H9 (cell line): ENCODE data around the gene PYHIN1. TPM values are rescaled to one million over a fixed set of nuclear protein-coding genes. Genes with fewer than 3 reads are reported as not detected.

ENCODE experiments used
- DNase-seq: peaks from one replicate; pipeline ENCODE4 v3.0.0-alpha.2; 2017
- H2AFZ ChIP-seq: one replicate; pipeline ENCODE4 v1.6.1; 2013; ENCODE audit warnings: mild to moderate bottlenecking, low read length, control low read depth, moderate library complexity
- H2AK5ac ChIP-seq: 2 replicates; pipeline ENCODE4 v1.6.1; 2013; ENCODE audit warnings: low read length, control low read depth, mixed read lengths; ENCODE audit not compliant: insufficient read length
- H2BK120ac ChIP-seq: one replicate; pipeline ENCODE4 v1.6.1; 2013; ENCODE audit warnings: low read depth, mild to moderate bottlenecking, low read length, control low read depth, inconsistent platforms; ENCODE audit not compliant: poor library complexity, severe bottlenecking
- H2BK12ac ChIP-seq: 2 replicates; pipeline ENCODE4 v1.6.1; 2013; ENCODE audit warnings: low read length, control low read depth, mixed read lengths, low read depth; ENCODE audit not compliant: insufficient read length
- H2BK15ac ChIP-seq: 2 replicates; pipeline ENCODE4 v1.6.1; 2013; ENCODE audit warnings: low read depth, low read length, control low read depth
- H2BK20ac ChIP-seq: one replicate; pipeline ENCODE4 v1.6.1; 2013; ENCODE audit warnings: low read depth, mild to moderate bottlenecking, low read length, control low read depth, inconsistent platforms; ENCODE audit not compliant: poor library complexity, severe bottlenecking
- H2BK5ac ChIP-seq: 2 replicates; pipeline ENCODE4 v1.6.1; 2013; ENCODE audit warnings: low read length, control low read depth, mixed read lengths; ENCODE audit not compliant: insufficient read length
- H3K14ac ChIP-seq: 2 replicates; pipeline ENCODE4 v1.6.1; 2013; ENCODE audit warnings: low read length, control low read depth; ENCODE audit not compliant: insufficient read depth
- H3K18ac ChIP-seq: 2 replicates; pipeline ENCODE4 v1.6.1; 2013; ENCODE audit warnings: low read depth, mild to moderate bottlenecking, mixed read lengths, low read length, control low read depth; ENCODE audit not compliant: insufficient read length
- H3K23ac ChIP-seq: 2 replicates; pipeline ENCODE4 v1.6.1; 2013; ENCODE audit warnings: low read length, control low read depth, mixed read lengths, low read depth; ENCODE audit not compliant: insufficient read length
- H3K23me2 ChIP-seq: 2 replicates; pipeline ENCODE4 v1.6.1; 2013; ENCODE audit warnings: low read depth, mild to moderate bottlenecking, mixed read lengths, low read length, control low read depth; ENCODE audit not compliant: insufficient read length, poor library complexity, severe bottlenecking
- H3K27ac ChIP-seq: 2 replicates; pipeline ENCODE4 v1.5.1; 2013; ENCODE audit warnings: low read length, control low read depth, mixed read lengths, low read depth; ENCODE audit not compliant: insufficient read length
- H3K27me3 ChIP-seq: 2 replicates; pipeline ENCODE4 v1.6.1; 2013; ENCODE audit warnings: low read length, control low read depth, inconsistent platforms; ENCODE audit not compliant: insufficient read depth
- H3K4ac ChIP-seq: 2 replicates; pipeline ENCODE4 v1.6.1; 2013; ENCODE audit warnings: low read depth, mild to moderate bottlenecking, control low read depth, inconsistent platforms, low read length, moderate library complexity
- H3K4me1 ChIP-seq: 2 replicates; pipeline ENCODE4 v1.6.1; 2013; ENCODE audit warnings: low read length, control low read depth, inconsistent platforms; ENCODE audit not compliant: insufficient read depth
- H3K4me2 ChIP-seq: 2 replicates; pipeline ENCODE4 v1.6.1; 2013; ENCODE audit warnings: low read length, control low read depth, mixed read lengths; ENCODE audit not compliant: insufficient read length, insufficient read depth
- H3K56ac ChIP-seq: 2 replicates; pipeline ENCODE4 v1.6.1; 2013; ENCODE audit warnings: low read depth, mild to moderate bottlenecking, mixed read lengths, low read length, control low read depth; ENCODE audit not compliant: insufficient read length
- H3K79me1 ChIP-seq: 2 replicates; pipeline ENCODE4 v1.6.1; 2013; ENCODE audit warnings: low read depth, mild to moderate bottlenecking, moderate library complexity, low read length, control low read depth, inconsistent platforms; ENCODE audit not compliant: insufficient read depth, poor library complexity, severe bottlenecking
- H3K79me2 ChIP-seq: 2 replicates; pipeline ENCODE4 v1.6.1; 2013; ENCODE audit warnings: low read length, control low read depth, inconsistent platforms; ENCODE audit not compliant: insufficient read depth
- H3K9ac ChIP-seq: 2 replicates; pipeline ENCODE4 v1.6.1; 2013; ENCODE audit warnings: low read length, control low read depth, mixed read lengths; ENCODE audit not compliant: insufficient read length; ENCODE audit errors: extremely low read depth
- H3K9me3 ChIP-seq: one replicate; pipeline ENCODE4 v1.6.1; 2013; ENCODE audit warnings: low read depth, low read length, inconsistent platforms; ENCODE audit not compliant: control insufficient read depth
- H3T11ph ChIP-seq: one replicate; pipeline ENCODE4 v1.6.1; 2013; ENCODE audit warnings: mild to moderate bottlenecking, low read length, control low read depth, inconsistent platforms
- H4K20me1 ChIP-seq: one replicate; pipeline ENCODE4 v1.6.1; 2013; ENCODE audit not compliant: control insufficient read depth, insufficient read length, insufficient read depth
- H4K5ac ChIP-seq: 2 replicates; pipeline ENCODE4 v1.6.1; 2013; ENCODE audit warnings: low read depth, mild to moderate bottlenecking, mixed read lengths, low read length, control low read depth; ENCODE audit not compliant: insufficient read length
- H4K8ac ChIP-seq: replicated peaks from 2 replicates; pipeline ENCODE4 v1.6.1; 2013; ENCODE audit warnings: low read length, control low read depth, mixed read lengths, low read depth; ENCODE audit not compliant: insufficient read length
- H4K91ac ChIP-seq: 2 replicates; pipeline ENCODE4 v1.6.1; 2013; ENCODE audit warnings: low read depth, mild to moderate bottlenecking, moderate library complexity, mixed read lengths, low read length, control low read depth; ENCODE audit not compliant: insufficient read length
- H3K27ac Mint-ChIP-seq, 3 experiments: 2 replicates in 2 of 3; 3 replicates in 1 of 3; pipeline ENCODE4 v1.8.0; 2020 to 2021; ENCODE audit warnings: mixed read lengths in 3 of 3, mild to moderate bottlenecking in 1 of 3, moderate library complexity in 1 of 3
- H3K27me3 Mint-ChIP-seq: 2 replicates; pipeline ENCODE4 v1.8.0; 2021; ENCODE audit warnings: low read depth, mild to moderate bottlenecking, moderate library complexity, mixed read lengths
- H3K36me3 Mint-ChIP-seq, 3 experiments: 2 replicates in 2 of 3; 3 replicates in 1 of 3; pipeline ENCODE4 v1.8.0; 2020 to 2021; ENCODE audit warnings: low read depth in 3 of 3, mixed read lengths in 3 of 3; ENCODE audit not compliant: insufficient read depth in 1 of 3
- H3K4me1 Mint-ChIP-seq, 2 experiments: 2 replicates each; pipeline ENCODE4 v1.8.0; 2020; ENCODE audit warnings: mixed read lengths in 2 of 2
- H3K4me3 Mint-ChIP-seq, 2 experiments: 2 replicates in 1 of 2; 3 replicates in 1 of 2; pipeline ENCODE4 v1.8.0; 2020 to 2021; ENCODE audit warnings: mild to moderate bottlenecking in 2 of 2, mixed read lengths in 2 of 2, moderate library complexity in 1 of 2
- H3K9me3 Mint-ChIP-seq, 2 experiments: 2 replicates in 1 of 2; 3 replicates in 1 of 2; pipeline ENCODE4 v1.8.0; 2020; ENCODE audit warnings: mild to moderate bottlenecking in 2 of 2, mixed read lengths in 2 of 2, moderate library complexity in 1 of 2
- CTCF ChIP-seq: fragments of 200-600 bp; sonication (generic); conservative IDR thresholded peaks from 3 replicates; pipeline ENCODE4 v1.8.0; 2021; ENCODE audit warnings: antibody characterized with exemption, mild to moderate bottlenecking
- total RNA-seq: library from RNA; stranded (reverse); gene quantifications from 2 replicates; pipeline ENCODE4 v1.2.1, GENCODE V29; 2021

PYHIN1 gene
- total RNA-seq, 1 experiment from 2014 or later, result not detected

DNA sequence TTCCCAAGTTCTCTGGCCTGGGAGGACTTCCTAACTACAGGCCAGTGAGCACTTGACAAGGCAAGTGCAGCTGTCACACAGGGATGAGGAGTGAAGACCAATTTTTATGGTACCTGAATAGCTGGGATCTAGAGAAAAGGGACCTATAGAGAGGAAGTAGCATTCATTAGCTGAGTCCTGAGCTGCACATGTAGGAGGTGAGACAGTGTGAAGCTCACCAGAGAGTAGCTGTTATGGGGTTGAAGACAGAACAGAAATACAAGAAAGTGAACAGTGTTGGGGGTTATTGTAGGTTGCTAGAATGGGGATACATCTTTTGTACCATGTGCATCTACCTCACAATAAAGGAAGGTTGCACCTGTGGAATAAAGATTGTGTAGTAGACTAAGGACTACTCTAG lies 37.7 kb upstream of the PYHIN1 start:
- H3K27ac ChIP-seq, result no peak overlapping the region
- no peak overlapping the region for H2BK120ac ChIP-seq
- no peaks in the 10 kb centered on the region for H3K9me3 Mint-ChIP-seq
- no peak overlapping the region for H3K27ac Mint-ChIP-seq
- H3T11ph ChIP-seq, result no peak overlapping the region
- no peak overlapping the region for H4K5ac ChIP-seq
- no peak for DNase-seq
- no peak overlapping the region for H2AK5ac ChIP-seq
- no peak overlapping the region for H3K18ac ChIP-seq
- no peaks in the 10 kb centered on the region for H3K79me1 ChIP-seq
- no peak overlapping the region for H3K14ac ChIP-seq
- no peaks in the 10 kb centered on the region for H3K4me1 ChIP-seq
- no peaks in the 10 kb centered on the region for H3K27me3 Mint-ChIP-seq
- H3K23me2 ChIP-seq, result no peaks in the 10 kb centered on the region
- H3K4me1 Mint-ChIP-seq, result no peaks in the 10 kb centered on the region
- H3K79me2 ChIP-seq, result no peaks in the 10 kb centered on the region
- no peak overlapping the region for H3K4me2 ChIP-seq
- no peak overlapping the region for H3K56ac ChIP-seq
- H2BK15ac ChIP-seq, result no peak overlapping the region
- no peak overlapping the region for H3K4me3 Mint-ChIP-seq
- H2BK12ac ChIP-seq, result no peak overlapping the region
- no peak overlapping the region for H2AFZ ChIP-seq
- no peak overlapping the region for H3K9ac ChIP-seq
- no peak overlapping the region for H2BK5ac ChIP-seq
- no peak overlapping the region for H4K8ac ChIP-seq
- no peaks in the 10 kb centered on the region for H3K27me3 ChIP-seq
- H3K23ac ChIP-seq, result no peak overlapping the region
- H2BK20ac ChIP-seq, result no peak overlapping the region
- no peaks in the 10 kb centered on the region for H3K9me3 ChIP-seq
- H4K91ac ChIP-seq, result no peak overlapping the region
- no peaks in the 10 kb centered on the region for H3K36me3 Mint-ChIP-seq
- H4K20me1 ChIP-seq, result no peaks in the 10 kb centered on the region
- H3K4ac ChIP-seq, result no peak overlapping the region
- TF ChIP-seq CTCF, result no peak
